HG03103 (cell line): ENCODE results near the gene MYLIP.

Experiments
- ATAC-seq: cut with Tn5 transposase; IDR thresholded peaks from one replicate; pipeline ENCODE4 v1.9.1; 2021; ENCODE audit warnings: low read depth; ENCODE audit not compliant: unreplicated experiment

MYLIP gene

DNA sequence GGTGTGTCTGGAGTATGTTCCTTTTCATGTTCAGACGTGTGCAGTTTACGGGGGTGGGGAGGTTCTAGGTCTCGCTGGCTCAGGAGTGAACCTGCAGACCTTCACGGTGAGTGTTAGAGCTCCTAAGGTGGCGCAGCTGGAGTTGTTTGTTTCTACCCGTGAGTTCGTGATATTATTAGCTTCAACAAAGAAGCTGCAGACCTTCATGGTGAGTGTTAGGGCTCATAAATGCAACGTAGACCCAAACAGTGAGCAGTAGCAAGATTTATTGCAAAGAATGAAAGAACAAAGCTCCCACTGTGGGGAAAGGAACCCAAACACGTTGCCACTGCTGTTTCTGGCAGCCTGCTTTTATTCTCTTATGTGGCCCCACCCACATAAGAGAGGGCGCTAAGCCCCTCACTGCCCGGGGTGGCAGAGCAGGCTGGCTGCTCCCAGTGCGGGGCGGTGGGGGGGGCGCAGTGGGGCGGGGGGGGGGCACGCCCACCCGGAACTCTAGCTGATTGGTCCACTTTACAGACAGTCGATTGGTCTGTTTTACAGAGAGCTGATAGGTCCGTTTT is 68.2 kb downstream of the MYLIP start:
- ATAC-seq = no peak
